Mesendoderm (in vitro differentiated cells): Measurements from ENCODE around the gene RASAL2.

Source experiments
- DNase-seq: peaks from one replicate; pipeline ENCODE4 v3.0.0; 2013
- H2AK5ac ChIP-seq: 2 replicates; pipeline ENCODE4 v1.6.1; 2013; ENCODE audit warnings: low read length, inconsistent platforms
- H2BK120ac ChIP-seq: 2 replicates; pipeline ENCODE4 v1.6.1; 2013; ENCODE audit warnings: low read depth, mild to moderate bottlenecking, low read length, moderate library complexity, mixed read lengths
- H2BK15ac ChIP-seq: replicated peaks from 2 replicates; pipeline ENCODE4 v1.6.1; 2013; ENCODE audit warnings: low read depth, mild to moderate bottlenecking, moderate library complexity
- H2BK5ac ChIP-seq: 2 replicates; pipeline ENCODE4 v1.6.1; 2013; ENCODE audit warnings: low read length, inconsistent platforms
- H3K18ac ChIP-seq: 2 replicates; pipeline ENCODE4 v1.6.1; 2013; ENCODE audit warnings: mild to moderate bottlenecking, low read length, mixed read lengths
- H3K23ac ChIP-seq: one replicate; pipeline ENCODE4 v1.6.1; 2013; ENCODE audit warnings: low read length
- H3K27ac ChIP-seq: 2 replicates; pipeline ENCODE4 v1.5.1; 2013; ENCODE audit warnings: low read depth, mild to moderate bottlenecking, inconsistent platforms, low read length, moderate library complexity
- H3K27me3 ChIP-seq: 2 replicates; pipeline ENCODE4 v1.6.1; 2013; ENCODE audit warnings: low read length, control low read depth, mild to moderate bottlenecking, inconsistent platforms; ENCODE audit not compliant: insufficient read depth, poor library complexity
- H3K36me3 ChIP-seq: 2 replicates; pipeline ENCODE4 v1.6.1; 2013; ENCODE audit warnings: low read length, inconsistent platforms; ENCODE audit not compliant: control insufficient read depth, insufficient read depth
- H3K4ac ChIP-seq: one replicate; pipeline ENCODE4 v1.6.1; 2013; ENCODE audit warnings: low read depth, mild to moderate bottlenecking, low read length, moderate library complexity
- H3K4me1 ChIP-seq: 2 replicates; pipeline ENCODE4 v1.6.1; 2013; ENCODE audit warnings: low read depth, low read length, inconsistent platforms; ENCODE audit not compliant: control insufficient read depth
- H3K4me2 ChIP-seq: 2 replicates; pipeline ENCODE4 v1.6.1; 2013; ENCODE audit warnings: low read length
- H3K4me3 ChIP-seq: 2 replicates; pipeline ENCODE4 v1.5.1; 2013; ENCODE audit warnings: mild to moderate bottlenecking, low read length
- H3K56ac ChIP-seq: one replicate; pipeline ENCODE4 v1.6.1; 2013; ENCODE audit warnings: low read length
- H3K79me1 ChIP-seq: 2 replicates; pipeline ENCODE4 v1.6.1; 2013; ENCODE audit warnings: low read length, inconsistent platforms
- H3K79me2 ChIP-seq: 2 replicates; pipeline ENCODE4 v1.6.1; 2013; ENCODE audit warnings: mild to moderate bottlenecking, low read length; ENCODE audit not compliant: control insufficient read depth, insufficient read depth
- H3K9ac ChIP-seq: 2 replicates; pipeline ENCODE4 v1.6.1; 2013; ENCODE audit warnings: low read length, inconsistent platforms
- H4K5ac ChIP-seq: one replicate; pipeline ENCODE4 v1.6.1; 2013; ENCODE audit warnings: low read length
- H4K8ac ChIP-seq: one replicate; pipeline ENCODE4 v1.6.1; 2013; ENCODE audit warnings: low read depth, mild to moderate bottlenecking, control low read depth, low read length, moderate library complexity
- WGBS: extraction: QIAGEN DNeasy Blood & Tissue Kit; methylation state at CpG from one replicate; pipeline ENCODE4 v1.1.7; 2013; ENCODE audit warnings: low lambda C conversion rate, missing lambda C conversion rate; ENCODE audit not compliant: insufficient coverage; ENCODE audit errors: extremely low coverage; 5-methylcytosine and 5-hydroxymethylcytosine counted together

Gene RASAL2

GRCh38 chr1:178122283-178122682 is 28.4 kb downstream of the RASAL2 start:
- H3K27ac ChIP-seq, result no peak overlapping the region
- H3K79me2 ChIP-seq, result peaks cover 10% of the 10 kb centered on the region
- no peak overlapping the region for H3K4ac ChIP-seq
- no CpG with 5 or more reads among the region's 1 CpG for WGBS
- no peak overlapping the region for H4K5ac ChIP-seq
- H3K4me1 ChIP-seq, result no peaks in the 10 kb centered on the region
- H3K4me2 ChIP-seq, result no peak overlapping the region
- H3K27me3 ChIP-seq, result no peaks in the 10 kb centered on the region
- no peak for DNase-seq
- H3K79me1 ChIP-seq, result peaks cover 5% of the 10 kb centered on the region
- no peak overlapping the region for H3K9ac ChIP-seq
- H2BK15ac ChIP-seq, result no peak overlapping the region
- H4K8ac ChIP-seq, result no peak overlapping the region
- no peak overlapping the region for H3K18ac ChIP-seq
- no peak overlapping the region for H2BK5ac ChIP-seq
- H3K36me3 ChIP-seq, result no peaks in the 10 kb centered on the region
- no peak overlapping the region for H3K4me3 ChIP-seq
- H3K23ac ChIP-seq, result no peak overlapping the region
- H3K56ac ChIP-seq, result no peak overlapping the region
- H2BK120ac ChIP-seq, result no peak overlapping the region
- no peak overlapping the region for H2AK5ac ChIP-seq

- no peaks in the 10 kb centered on the region for H3K36me3 ChIP-seq
- no peak overlapping the region for H2BK120ac ChIP-seq
- no peak overlapping the region for H2BK15ac ChIP-seq
- H4K8ac ChIP-seq, result no peak overlapping the region
- no peak overlapping the region for H3K9ac ChIP-seq
- peak; percentile 77 for DNase-seq
- no peak overlapping the region for H3K56ac ChIP-seq
- no peaks in the 10 kb centered on the region for H3K27me3 ChIP-seq
- no peaks in the 10 kb centered on the region for H3K4me1 ChIP-seq
- no peak overlapping the region for H2AK5ac ChIP-seq
- no peak overlapping the region for H3K4me2 ChIP-seq
- peak overlapping the region; percentile 28 for H3K18ac ChIP-seq
- peaks cover 6% of the 10 kb centered on the region for H3K79me2 ChIP-seq
- no peak overlapping the region for H3K23ac ChIP-seq
- H3K4ac ChIP-seq, result no peak overlapping the region
- H4K5ac ChIP-seq, result no peak overlapping the region
- no peak overlapping the region for H2BK5ac ChIP-seq
- peaks cover 3% of the 10 kb centered on the region for H3K79me1 ChIP-seq
- H3K27ac ChIP-seq, result no peak overlapping the region
- H3K4me3 ChIP-seq, result no peak overlapping the region
These were observed 30.2 kb downstream of the RASAL2 start for GRCh38 chr1:178124115-178124514.

- Histone ChIP-seq H3K79me1 (no peaks in the 10 kb centered on the region), H4K8ac (no peak overlapping the region), H2BK5ac (no peak overlapping the region), H3K4me1 (no peaks in the 10 kb centered on the region), H3K36me3 (no peaks in the 10 kb centered on the region), H3K4ac (no peak overlapping the region), H3K27me3 (no peaks in the 10 kb centered on the region), H3K9ac (no peak overlapping the region), H3K18ac (no peak overlapping the region), H3K23ac (no peak overlapping the region), H2BK120ac (no peak overlapping the region), H3K27ac (no peak overlapping the region), H3K4me3 (no peak overlapping the region), H3K4me2 (no peak overlapping the region), H3K79me2 (peaks cover 3% of the 10 kb centered on the region), H3K56ac (no peak overlapping the region), H2AK5ac (no peak overlapping the region), H4K5ac (no peak overlapping the region), H2BK15ac (no peak overlapping the region)
- no peak for DNase-seq
These were observed 32.4 kb downstream of the RASAL2 start for GRCh38 chr1:178126261-178126660.

- Histone ChIP-seq H3K4me3 (no peak overlapping the region), H3K27ac (no peak overlapping the region), H4K8ac (no peak overlapping the region), H3K18ac (no peak overlapping the region), H2BK5ac (no peak overlapping the region), H3K4me2 (no peak overlapping the region), H3K27me3 (no peaks in the 10 kb centered on the region), H4K5ac (no peak overlapping the region), H3K36me3 (no peaks in the 10 kb centered on the region), H2AK5ac (no peak overlapping the region), H3K9ac (no peak overlapping the region), H3K79me1 (no peaks in the 10 kb centered on the region), H2BK120ac (no peak overlapping the region), H3K23ac (no peak overlapping the region), H3K4ac (no peak overlapping the region), H2BK15ac (no peak overlapping the region), H3K4me1 (no peaks in the 10 kb centered on the region), H3K56ac (no peak overlapping the region), H3K79me2 (peaks cover 3% of the 10 kb centered on the region)
- DNase-seq, result peak; percentile 59
- no CpG with 5 or more reads among the region's 1 CpG for WGBS
These were observed 32.9 kb downstream of the RASAL2 start for GRCh38 chr1:178126741-178127185.

GRCh38 chr1:178127482-178128191 is 33.7 kb downstream of the RASAL2 start:
- no peak overlapping the region for H3K4me2 ChIP-seq
- no CpG with 5 or more reads among the region's 2 CpGs for WGBS
- H2BK15ac ChIP-seq, result no peak overlapping the region
- DNase-seq, result no peak
- no peak overlapping the region for H2BK120ac ChIP-seq
- H3K27me3 ChIP-seq, result no peaks in the 10 kb centered on the region
- no peak overlapping the region for H4K8ac ChIP-seq
- no peak overlapping the region for H2BK5ac ChIP-seq
- H3K4ac ChIP-seq, result no peak overlapping the region
- H3K79me1 ChIP-seq, result no peaks in the 10 kb centered on the region
- H3K4me1 ChIP-seq, result no peaks in the 10 kb centered on the region
- no peak overlapping the region for H4K5ac ChIP-seq
- no peak overlapping the region for H3K23ac ChIP-seq
- no peak overlapping the region for H2AK5ac ChIP-seq
- H3K9ac ChIP-seq, result no peak overlapping the region
- peaks cover 3% of the 10 kb centered on the region for H3K79me2 ChIP-seq
- H3K27ac ChIP-seq, result no peak overlapping the region
- no peak overlapping the region for H3K56ac ChIP-seq
- no peaks in the 10 kb centered on the region for H3K36me3 ChIP-seq
- no peak overlapping the region for H3K18ac ChIP-seq
- H3K4me3 ChIP-seq, result no peak overlapping the region
